CD4-positive, alpha-beta T cell (primary cell): ENCODE results near the gene SLC6A18. TPM values are rescaled to one million over a fixed set of nuclear protein-coding genes. Genes with fewer than 3 reads are reported as not detected.

Source experiments
- ATAC-seq: fragments of 200-7000 bp; cut with Tn5 transposase; one replicate; pipeline ENCODE4 v1.10.0; 2022; ENCODE audit warnings: mild to moderate bottlenecking; ENCODE audit not compliant: poor library complexity
- CTCF ChIA-PET: fragments of 350-600 bp; sonication (Branson Sonifier 250); formaldehyde crosslinking; loops from one replicate; lab custom pipeline; 2021; ENCODE audit warnings: antibody characterized with exemption, inconsistent platforms; lab: Charles Lee
- POLR2A ChIA-PET: fragments of 350-600 bp; sonication (Branson Sonifier 250); formaldehyde crosslinking; loops from one replicate; lab custom pipeline; 2021; ENCODE audit warnings: antibody characterized with exemption, inconsistent platforms; lab: Charles Lee
- DNase-seq, 14 experiments: peaks; one replicate each; pipeline ENCODE4 v3.0.0-alpha.2; 2013 to 2020; ENCODE audit warnings: mixed read lengths in 2 of 14
- H3K27ac ChIP-seq, 2 donors: one replicate each; pipeline versions ENCODE4 v1.5.1 to v1.7.0; 2013; ENCODE audit warnings: low read length in 2 of 2, low read depth in 1 of 2, mild to moderate bottlenecking in 1 of 2
- H3K27me3 ChIP-seq, 2 experiments: 1 replicate in 1 of 2; 2 replicates in 1 of 2; pipeline versions ENCODE4 v1.6.1 to v1.7.0; 2013; ENCODE audit warnings: low read length in 2 of 2, control low read depth in 1 of 2, mild to moderate bottlenecking in 1 of 2, moderate library complexity in 1 of 2; ENCODE audit not compliant: insufficient read depth in 2 of 2, control insufficient read depth in 1 of 2
- H3K36me3 ChIP-seq: one replicate; pipeline ENCODE4 v1.6.1; 2013; ENCODE audit warnings: low read length, control low read depth; ENCODE audit not compliant: insufficient read depth
- H3K4me1 ChIP-seq: one replicate; pipeline ENCODE4 v1.6.1; 2013; ENCODE audit warnings: low read length, control low read depth; ENCODE audit not compliant: insufficient read depth
- H3K4me3 ChIP-seq: one replicate; pipeline ENCODE4 v1.5.1; 2013; ENCODE audit warnings: mild to moderate bottlenecking, low read length, moderate library complexity
- H3K9me3 ChIP-seq, 2 experiments: 1 replicate in 1 of 2; 2 replicates in 1 of 2; pipeline versions ENCODE4 v1.6.1 to v1.7.0; 2013; ENCODE audit warnings: low read length in 2 of 2, mild to moderate bottlenecking in 2 of 2, control low read depth in 1 of 2, moderate library complexity in 1 of 2; ENCODE audit not compliant: control insufficient read depth in 1 of 2, insufficient read depth in 1 of 2
- H3K27ac Mint-ChIP-seq: one replicate; pipeline ENCODE4 v1.8.0; 2020; ENCODE audit warnings: mixed read lengths
- H3K27me3 Mint-ChIP-seq: one replicate; pipeline ENCODE4 v1.8.0; 2021; ENCODE audit warnings: mixed read lengths
- H3K36me3 Mint-ChIP-seq: one replicate; pipeline ENCODE4 v1.8.0; 2021; ENCODE audit warnings: low read depth, mixed read lengths
- H3K4me1 Mint-ChIP-seq: one replicate; pipeline ENCODE4 v1.8.0; 2021; ENCODE audit warnings: low read depth, mixed read lengths
- H3K4me3 Mint-ChIP-seq: one replicate; pipeline ENCODE4 v1.8.0; 2020; ENCODE audit warnings: mild to moderate bottlenecking, mixed read lengths
- H3K9me3 Mint-ChIP-seq: one replicate; pipeline ENCODE4 v1.8.0; 2020; ENCODE audit warnings: mixed read lengths
- intact Hi-C, 2 experiments: fragments of 100-400 bp; cut with DNase I in 1 of 2; cut with micrococcal nuclease in 1 of 2; formaldehyde crosslinking; loops; one replicate each; pipeline versions ENCODE4 v1.15.1 to v1.9.0; 2023 to 2025; cut with DNase I, micrococcal nuclease
- total RNA-seq, 174 experiments: library from RNA in 2 of 174; stranded (reverse) in 2 of 174; gene quantifications; one replicate each; pipeline ENCODE4 v1.2.3 and lab custom pipeline; 2021 to 2026
- TF ChIP-seq, protein P1 (sequence below): fragments of 200-600 bp; IDR thresholded peaks from one replicate; pipeline ENCODE4 v1.8.0; 2022; ENCODE audit warnings: antibody characterized with exemption, mild to moderate bottlenecking

The SLC6A18 gene
- total RNA-seq, 2 experiments from 2014 or later = not detected

DNA sequence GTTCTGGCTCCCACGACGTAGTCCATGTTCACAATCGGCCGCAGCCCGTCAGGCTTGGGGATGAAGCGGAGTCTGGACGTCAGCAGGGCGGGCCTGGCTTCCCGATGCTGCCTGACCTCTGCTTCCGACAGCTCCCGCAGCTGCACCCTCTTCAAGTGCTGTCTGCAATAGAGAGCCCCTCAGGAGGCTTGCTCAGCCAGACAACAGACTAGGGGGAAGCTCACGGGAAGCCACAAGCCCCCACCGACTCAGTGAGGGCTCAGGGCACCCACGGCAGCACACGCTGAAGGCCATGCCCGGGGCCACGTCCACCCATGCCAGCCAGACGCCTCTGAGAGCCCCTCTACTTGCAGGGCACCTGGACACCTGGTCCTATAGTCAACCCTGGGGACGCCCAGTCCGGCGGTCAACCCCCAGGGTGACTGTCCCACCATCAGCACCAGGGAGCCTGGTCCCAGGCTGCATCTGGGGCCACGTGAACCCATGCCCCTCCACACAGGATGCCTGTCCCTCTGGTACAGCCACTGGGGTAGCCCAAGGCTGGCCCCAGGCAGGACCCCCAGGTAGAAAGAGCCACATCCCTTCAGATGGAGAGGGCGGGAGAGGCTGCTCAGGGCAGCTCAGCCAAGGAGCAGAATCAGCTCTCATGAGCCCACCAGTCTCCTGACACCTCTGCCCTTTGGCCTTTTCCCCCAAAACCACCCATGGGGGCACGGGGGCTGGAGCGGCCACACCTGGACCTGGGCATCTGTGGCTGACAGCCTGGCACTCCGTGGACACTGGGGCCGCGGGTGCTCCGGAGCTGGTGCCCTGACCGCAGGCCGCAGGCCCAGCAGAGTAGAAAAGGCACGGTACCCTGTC, 55.2 kb downstream of the SLC6A18 start:
- H3K27ac ChIP-seq = no peak overlapping the region
- H3K4me3 Mint-ChIP-seq = no peak overlapping the region
- H3K4me3 ChIP-seq = no peak overlapping the region
- ChIA-PET CTCF (no interaction called here), POLR2A (no interaction called here)
- peaks cover 0 to 25% of the 10 kb centered on the region in 2 experiments for H3K9me3 ChIP-seq
- no peaks in the 10 kb centered on the region for H3K36me3 Mint-ChIP-seq
- no peaks in the 10 kb centered on the region for H3K27me3 Mint-ChIP-seq
- no peak for ATAC-seq
- H3K4me1 Mint-ChIP-seq = no peaks in the 10 kb centered on the region
- intact Hi-C loops = no loop called here
- no peaks in the 10 kb centered on the region for H3K36me3 ChIP-seq
- TF ChIP-seq, protein P1, sequence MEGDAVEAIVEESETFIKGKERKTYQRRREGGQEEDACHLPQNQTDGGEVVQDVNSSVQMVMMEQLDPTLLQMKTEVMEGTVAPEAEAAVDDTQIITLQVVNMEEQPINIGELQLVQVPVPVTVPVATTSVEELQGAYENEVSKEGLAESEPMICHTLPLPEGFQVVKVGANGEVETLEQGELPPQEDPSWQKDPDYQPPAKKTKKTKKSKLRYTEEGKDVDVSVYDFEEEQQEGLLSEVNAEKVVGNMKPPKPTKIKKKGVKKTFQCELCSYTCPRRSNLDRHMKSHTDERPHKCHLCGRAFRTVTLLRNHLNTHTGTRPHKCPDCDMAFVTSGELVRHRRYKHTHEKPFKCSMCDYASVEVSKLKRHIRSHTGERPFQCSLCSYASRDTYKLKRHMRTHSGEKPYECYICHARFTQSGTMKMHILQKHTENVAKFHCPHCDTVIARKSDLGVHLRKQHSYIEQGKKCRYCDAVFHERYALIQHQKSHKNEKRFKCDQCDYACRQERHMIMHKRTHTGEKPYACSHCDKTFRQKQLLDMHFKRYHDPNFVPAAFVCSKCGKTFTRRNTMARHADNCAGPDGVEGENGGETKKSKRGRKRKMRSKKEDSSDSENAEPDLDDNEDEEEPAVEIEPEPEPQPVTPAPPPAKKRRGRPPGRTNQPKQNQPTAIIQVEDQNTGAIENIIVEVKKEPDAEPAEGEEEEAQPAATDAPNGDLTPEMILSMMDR = no peak
- no peak overlapping the region for H3K27ac Mint-ChIP-seq
- no peak for DNase-seq
- H3K4me1 ChIP-seq = no peaks in the 10 kb centered on the region
- H3K9me3 Mint-ChIP-seq = no peaks in the 10 kb centered on the region
- H3K27me3 ChIP-seq = no peaks in the 10 kb centered on the region

DNA sequence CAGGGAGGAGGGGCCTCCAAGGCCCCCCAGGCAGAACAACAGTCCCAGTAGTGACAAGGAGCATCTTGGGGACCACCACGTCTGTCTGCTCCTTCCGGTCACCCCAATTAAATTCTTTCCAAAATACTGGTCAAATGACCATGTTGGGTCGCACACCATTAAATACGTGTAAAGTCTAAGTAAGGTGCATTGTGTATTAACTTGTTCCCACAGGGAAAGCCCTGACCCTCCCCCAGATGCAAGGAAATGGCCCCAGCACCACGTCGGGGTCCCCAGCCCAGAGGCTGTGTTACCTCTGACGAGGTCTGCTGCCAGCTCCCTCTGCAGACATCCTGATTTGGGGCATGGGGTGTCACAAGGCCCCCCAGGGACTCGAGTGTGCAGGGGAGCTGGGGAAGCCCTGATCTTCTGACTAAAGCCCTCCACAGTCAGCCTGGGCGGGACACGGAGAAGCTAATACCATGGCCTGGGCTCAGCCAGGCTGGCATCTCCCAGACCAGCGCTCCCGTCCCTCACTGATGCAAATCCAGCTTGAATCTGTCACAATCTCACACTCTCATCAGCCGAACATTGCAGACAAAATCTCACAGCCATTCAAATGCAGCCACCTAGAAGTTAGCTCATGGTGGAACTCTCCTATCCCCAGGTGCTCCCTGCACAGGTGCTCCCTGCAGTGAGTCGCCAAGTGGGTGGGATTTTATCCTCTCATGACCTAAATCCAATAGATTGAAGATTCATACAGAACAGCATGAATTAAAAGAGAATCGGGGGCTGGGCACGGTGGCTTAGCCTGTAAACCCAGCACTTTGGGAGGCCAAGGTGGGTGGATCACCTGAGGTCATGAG, 56.1 kb downstream of the SLC6A18 start:
- ATAC-seq = no peak
- no peaks in the 10 kb centered on the region for H3K9me3 Mint-ChIP-seq
- no peaks in the 10 kb centered on the region for H3K36me3 Mint-ChIP-seq

More for the DNA sequence above, 56.1 kb downstream of the SLC6A18 start:
- POLR2A ChIA-PET = no interaction called here
- Histone ChIP-seq H3K27ac (no peak overlapping the region), H3K27me3 (no peaks in the 10 kb centered on the region), H3K4me3 (no peak overlapping the region), H3K9me3 (peaks cover 0 to 25% of the 10 kb centered on the region in 2 experiments), H3K36me3 (no peaks in the 10 kb centered on the region), H3K4me1 (no peaks in the 10 kb centered on the region)
- intact Hi-C loops = no loop called here
- no peaks in the 10 kb centered on the region for H3K27me3 Mint-ChIP-seq
- H3K27ac Mint-ChIP-seq = no peak overlapping the region
- CTCF ChIA-PET = no interaction called here
- TF ChIP-seq, protein P1 = no peak
- H3K4me1 Mint-ChIP-seq = no peaks in the 10 kb centered on the region
- H3K4me3 Mint-ChIP-seq = no peak overlapping the region
- DNase-seq = no peak
